GM15510 (cell line): Measurements from ENCODE around the gene CD22.

Source experiments
- POLR2A ChIP-seq: IDR thresholded peaks from 3 replicates; pipeline ENCODE4 v1.6.1; 2011; ENCODE audit warnings: borderline replicate concordance; ENCODE audit not compliant: insufficient read length; ENCODE audit errors: extremely low read depth

CD22 gene

DNA sequence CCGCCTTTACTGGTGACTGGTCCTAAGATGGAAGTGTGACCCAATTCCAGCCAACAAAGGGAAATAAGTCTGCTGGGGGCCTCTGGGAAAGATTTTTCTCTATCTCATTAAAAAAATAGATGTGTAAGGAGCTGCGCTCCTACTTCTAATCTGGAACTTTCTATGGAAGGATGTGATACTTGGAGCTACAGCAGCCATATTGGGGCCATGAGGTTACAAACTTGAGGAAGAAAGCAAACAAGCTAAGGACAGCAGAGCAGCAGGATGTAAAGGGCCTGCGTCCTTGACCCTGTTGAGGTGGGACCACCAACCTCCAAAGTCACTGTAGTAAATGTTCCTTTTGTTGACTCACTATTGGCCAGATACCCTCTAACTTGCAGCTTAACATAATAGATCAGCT lies 49.4 kb downstream of the CD22 start:
- no peak for TF ChIP-seq POLR2A

DNA sequence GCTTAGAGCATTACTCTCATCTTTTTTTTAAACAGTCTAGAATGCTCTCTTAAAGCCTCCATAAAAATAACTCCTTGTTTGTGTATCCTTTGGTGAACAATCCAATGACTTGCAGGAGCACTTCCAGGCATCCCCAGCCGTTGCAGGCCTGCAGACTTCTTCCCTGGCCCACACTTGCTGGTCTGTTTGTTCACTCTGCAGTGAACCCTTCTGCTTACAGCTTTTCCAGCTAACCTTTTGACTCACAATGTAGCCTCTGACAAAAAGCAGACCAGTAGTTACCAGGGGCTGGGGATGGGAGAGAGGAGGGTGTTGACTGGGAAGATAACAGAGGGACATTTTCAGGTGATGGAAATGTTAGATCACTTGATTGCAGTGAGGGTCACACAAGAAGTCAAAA lies 51.0 kb downstream of the CD22 start:
- no peak for TF ChIP-seq POLR2A

DNA sequence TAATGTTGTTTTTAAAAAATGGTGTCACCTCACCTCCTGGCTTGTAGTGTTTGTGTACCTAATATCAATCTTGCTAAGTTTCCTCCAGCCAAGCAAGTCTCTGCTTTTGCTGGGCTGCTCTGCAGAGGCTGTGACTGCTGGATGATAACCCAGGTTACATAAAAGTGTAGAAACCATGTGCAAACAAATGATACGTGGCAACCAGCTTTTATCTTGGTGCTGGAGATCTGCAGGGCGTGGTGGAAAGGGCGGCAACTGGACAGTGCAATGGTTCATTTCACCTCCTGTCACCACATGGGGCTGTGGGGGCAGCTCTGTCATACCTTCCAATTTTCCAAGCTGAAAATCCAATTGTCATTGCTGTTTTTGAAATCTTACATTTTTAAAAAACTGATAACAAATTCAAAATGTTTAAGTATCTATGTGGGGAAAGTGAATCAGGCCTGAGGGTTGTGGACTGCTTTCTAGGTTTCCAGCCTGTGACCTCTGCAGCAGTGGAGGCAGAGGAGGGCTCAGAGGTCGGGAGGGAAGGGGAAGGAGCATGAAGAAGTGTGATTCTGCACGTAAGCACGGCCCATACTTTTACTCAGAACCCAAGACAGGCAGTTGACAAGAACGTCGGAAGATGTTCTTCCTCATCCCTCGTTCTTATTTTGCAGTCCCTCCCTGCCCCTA lies 51.6 kb downstream of the CD22 start:
- no peak for TF ChIP-seq POLR2A

DNA sequence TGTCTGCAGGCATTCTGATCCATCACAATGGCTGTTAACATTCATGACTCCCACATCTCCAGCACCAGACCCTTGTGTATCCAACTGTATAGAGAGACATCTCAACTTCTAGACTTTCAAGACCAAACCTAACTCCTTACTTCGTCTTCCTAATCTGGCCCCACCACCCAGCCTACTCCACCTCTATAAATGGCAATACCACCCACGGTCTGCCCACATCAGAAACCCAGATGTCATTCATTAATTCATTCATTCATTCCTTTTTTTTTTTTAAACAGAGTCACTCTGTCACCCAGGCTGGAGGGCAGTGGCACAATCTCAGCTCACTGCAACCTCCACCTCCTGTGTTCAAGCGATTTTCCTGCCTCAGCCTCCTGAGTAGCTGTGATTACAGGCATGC lies 52.3 kb downstream of the CD22 start:
- TF ChIP-seq POLR2A = no peak

DNA sequence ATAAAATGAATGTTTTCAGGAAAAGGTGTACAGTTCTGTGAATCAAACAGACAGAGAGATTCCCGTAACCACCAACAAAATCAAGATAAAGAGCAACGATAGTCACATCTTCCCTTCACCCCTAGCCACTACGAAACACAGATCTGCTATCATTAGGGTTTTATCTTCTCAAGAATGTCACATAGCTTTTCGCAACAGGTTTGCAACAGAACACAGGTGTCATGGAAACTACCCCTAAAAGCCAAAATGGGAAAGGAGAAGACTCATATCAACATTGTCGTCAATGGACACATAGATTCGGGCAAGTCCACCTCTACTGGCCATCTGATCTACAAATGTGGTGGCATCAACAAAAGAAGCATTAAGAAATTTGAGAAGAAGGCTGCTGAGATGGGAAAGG lies 52.9 kb downstream of the CD22 start:
- TF ChIP-seq POLR2A = no peak

DNA sequence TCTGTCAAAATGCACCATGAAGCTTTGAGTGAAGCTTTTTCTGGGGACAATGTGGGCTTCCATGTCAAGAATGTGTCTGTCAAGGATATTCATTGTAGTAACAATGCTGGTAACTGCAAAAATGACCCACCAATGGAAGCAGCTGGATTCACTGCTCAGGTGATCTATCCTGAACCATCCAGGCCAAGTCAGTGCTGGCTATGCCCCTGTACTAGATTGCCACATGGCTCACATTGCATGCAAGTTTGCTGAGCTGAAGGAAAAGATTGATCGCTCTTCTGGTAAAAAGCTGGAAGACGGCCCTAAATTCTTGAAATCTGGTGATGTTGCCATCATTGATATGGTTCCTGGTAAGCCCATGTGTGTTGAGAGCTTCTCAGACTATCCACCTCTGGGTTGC lies 54.5 kb downstream of the CD22 start:
- TF ChIP-seq POLR2A = no peak

DNA sequence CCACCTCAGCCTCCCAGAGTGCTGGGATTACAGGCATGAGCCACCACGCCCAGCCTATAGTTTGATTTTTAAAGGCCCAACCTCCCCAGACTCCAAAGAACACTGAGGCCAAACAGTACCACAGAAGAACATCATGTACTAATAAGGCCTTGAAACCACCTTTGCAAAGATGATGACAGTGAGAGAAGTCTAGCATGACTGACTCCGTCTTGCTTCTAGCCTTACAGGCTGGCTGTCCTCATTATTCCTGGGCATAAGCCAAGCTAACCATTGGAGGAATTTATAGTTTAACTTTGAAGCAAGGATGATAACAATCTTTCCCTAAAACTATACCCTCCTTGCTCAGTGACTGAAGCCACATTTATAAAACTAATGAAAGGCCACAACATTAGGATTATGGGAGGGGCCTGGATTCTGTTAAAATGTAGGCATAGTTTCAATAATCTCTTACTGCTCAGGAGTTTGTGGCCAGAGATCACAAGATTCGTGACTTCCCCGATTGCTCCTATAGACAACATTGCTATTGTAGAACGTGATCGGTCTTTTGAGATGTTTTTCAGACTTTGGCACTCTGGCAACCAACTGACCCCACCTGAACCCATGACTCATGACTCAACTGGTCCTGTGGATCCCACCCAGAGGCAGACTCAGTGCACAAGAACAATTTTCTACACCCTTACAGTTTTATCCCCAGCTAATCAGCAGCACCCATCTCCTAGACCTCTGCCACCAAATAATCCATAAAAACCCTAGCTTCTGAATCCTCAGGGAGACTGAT lies 59.5 kb downstream of the CD22 start:
- TF ChIP-seq POLR2A = no peak

DNA sequence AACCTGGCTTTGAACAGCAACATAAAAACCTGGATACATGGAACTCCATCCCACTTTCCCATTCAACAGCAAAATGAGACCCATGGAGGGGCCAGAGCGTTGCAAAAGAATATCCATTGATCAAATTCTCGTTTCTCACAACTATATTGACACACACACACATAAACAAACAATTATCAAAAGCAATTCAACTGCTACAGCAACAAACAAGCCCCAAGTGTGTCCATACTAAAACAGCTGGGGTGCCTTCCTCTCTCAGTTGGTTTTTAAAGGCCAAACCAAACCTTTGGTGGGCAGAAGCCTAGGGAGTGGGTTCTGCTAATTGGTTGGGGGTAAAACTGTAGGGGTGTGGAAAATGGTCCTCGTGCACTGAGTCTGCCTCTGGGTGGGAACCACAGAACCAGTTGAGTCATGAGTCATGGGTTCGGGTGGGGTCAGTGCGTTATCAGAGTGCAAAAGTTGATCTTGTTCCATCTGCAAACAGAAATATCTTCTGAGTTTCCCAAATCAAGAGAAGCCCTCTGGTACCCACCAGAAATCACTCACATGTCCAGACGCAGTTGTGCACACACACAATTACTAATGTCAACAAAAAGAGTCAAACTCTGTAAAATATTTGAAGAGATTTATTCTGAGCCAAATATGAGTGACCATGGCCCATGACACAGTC lies 60.3 kb downstream of the CD22 start:
- TF ChIP-seq POLR2A = no peak

DNA sequence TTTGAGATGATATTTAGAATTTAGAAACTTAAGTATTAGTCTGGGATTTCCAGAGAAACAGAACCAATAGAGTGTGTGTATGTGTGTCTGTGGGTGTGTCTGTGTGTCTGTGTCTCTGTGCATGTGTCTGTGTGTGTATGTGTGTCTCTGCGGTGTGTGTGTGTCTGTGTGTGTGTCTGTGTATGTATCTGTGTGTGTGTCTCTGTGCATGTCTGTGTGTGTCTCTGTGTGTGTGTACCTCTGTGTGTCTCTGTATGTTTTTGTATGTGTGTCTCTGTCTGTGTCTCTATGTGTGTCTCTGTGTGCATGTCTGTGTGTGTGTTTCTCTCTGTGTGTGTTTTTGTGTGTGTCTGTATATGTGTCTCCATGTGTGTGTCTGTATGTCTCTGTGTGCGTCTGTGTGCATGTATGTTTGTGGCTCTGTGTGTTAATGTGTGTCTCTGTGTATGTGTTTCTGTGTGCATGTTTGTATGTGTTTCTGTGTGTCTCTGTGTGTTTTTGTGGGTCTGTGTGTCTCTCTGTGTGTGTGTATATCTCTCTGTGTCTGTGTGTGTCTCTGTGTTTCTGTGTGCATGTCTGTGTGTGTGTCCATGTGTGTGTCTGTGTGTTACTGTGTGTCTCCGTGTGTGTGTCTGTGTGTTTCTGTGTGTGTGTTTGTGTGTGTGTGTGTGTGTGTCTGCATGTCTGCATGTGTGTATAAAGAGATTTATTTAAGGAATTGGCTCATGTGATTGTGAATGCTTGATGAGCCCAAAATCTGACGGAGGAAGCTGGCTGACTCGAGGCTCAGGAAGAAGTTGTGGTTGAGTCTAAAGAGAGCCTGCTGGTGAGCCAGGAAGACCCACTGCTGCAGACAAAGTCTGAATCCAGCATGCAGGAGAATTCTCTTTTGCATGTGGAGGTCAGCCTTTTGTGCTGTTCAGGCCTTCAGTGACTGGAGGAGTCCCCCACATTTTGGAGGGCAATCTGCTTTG lies 64.0 kb downstream of the CD22 start:
- no peak for TF ChIP-seq POLR2A

DNA sequence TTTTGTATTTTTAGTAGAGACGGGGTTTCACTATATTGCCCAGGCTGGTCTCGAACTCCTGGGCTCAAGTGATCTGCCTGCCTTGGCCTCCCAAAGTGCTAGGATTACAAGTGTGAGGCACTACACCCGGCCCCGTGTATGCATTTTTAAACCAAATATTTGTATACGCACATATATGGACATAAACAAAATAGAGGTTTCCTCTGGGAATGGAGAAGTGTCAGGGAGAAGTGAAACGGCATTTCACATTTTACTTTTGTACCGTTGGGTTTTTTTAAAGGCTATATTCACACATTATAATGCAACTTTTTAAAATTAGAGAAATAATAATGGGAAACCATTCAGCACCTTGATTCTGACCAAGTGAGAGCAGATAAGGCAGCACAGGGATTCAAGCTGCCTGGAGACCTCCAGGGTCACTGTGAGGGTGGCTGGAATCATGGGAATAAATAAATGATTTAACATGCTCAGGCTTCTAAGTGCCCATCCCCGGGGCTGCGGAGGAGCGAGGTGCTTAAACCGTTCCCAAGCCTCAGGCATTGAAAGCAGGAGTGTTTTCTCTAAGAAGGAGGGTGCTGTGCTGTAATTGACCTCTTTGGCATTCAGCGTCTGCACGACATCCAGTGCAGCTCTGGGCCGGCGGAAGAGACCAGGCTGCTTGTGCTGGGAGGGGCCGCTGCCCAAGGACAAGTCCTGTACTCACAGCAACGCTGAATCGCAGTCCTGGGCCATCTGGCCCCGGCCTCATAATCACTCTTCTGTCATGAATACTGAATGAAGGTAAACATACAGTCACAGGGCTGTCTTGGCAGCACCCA lies 66.6 kb downstream of the CD22 start:
- TF ChIP-seq POLR2A = no peak

DNA sequence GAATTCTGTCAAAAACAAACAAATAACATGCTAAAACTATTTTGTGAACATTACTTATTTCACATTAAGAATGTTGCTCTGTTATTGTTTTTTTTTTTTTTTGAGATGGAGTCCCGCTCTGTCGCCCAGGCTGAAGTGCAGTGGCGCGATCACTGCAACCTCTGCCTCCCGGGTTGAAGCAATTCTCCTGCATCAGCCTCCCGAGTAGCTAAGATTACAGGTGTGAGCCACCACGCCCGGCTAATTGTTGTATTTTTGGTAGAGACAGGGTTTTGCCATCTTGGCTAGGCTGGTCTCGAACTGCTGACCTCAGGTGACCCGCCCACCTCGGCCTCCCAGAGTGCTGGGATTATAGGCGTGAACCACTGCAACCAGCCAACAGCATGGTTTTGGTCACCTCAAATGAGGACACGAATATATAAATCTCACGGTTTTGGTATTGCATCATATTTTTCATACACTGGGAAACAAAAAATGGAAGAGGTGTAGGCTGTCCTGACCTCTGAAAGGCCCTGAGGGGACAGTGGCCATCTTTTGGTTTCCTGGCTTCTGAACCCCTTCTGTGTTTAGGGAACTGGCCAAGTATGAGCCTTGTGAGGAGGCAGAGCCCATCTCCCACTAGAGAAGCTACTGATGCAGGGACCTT lies 67.4 kb downstream of the CD22 start:
- TF ChIP-seq POLR2A = no peak
